ENCODE results near the gene NAT16.

DNA sequence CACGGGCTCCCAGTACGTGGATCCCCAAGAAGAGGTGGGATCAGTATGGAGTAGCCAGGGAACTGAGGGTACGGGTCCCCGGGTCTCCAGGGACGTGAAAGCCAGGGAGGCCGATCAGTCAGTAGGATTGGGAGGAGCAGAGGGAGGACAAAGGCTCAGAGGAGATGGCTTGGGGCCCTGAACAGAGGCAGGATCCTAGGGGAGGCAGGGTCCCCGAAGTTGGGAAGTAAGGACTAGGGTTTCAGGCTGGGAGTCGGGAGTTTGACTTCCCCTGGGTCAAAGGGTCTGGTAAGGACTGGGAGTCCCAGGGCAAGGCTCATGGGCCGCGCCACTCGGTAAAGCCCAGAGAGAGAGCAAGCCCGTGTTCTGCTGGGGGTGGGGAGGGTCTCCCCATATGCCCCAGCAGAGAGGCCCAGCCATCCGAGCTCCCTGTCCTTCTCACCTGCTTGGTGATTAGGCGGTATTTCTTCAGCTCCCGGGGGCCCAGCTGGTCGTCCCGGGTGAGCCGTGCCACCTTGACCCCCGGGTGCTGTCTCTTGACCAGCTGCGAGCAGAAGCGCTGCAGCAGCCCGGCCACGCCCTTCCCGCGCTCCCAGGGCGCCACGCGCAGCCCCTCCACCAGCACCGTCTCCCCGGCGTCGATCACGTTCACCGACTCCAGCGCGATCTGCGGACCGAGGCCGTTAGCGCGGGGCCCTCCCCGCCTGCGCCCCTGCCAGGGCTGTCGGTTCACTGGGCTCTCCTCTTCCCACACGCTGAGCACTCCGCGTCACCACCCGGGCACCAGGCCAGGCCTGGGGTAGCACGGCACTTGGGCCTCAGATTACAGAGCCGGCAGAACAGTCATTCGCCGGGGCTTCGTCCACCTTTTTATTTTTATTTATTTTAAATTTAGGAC, 7.0 kb downstream of the NAT16 start:
- TF ChIP-seq, protein P1, sequence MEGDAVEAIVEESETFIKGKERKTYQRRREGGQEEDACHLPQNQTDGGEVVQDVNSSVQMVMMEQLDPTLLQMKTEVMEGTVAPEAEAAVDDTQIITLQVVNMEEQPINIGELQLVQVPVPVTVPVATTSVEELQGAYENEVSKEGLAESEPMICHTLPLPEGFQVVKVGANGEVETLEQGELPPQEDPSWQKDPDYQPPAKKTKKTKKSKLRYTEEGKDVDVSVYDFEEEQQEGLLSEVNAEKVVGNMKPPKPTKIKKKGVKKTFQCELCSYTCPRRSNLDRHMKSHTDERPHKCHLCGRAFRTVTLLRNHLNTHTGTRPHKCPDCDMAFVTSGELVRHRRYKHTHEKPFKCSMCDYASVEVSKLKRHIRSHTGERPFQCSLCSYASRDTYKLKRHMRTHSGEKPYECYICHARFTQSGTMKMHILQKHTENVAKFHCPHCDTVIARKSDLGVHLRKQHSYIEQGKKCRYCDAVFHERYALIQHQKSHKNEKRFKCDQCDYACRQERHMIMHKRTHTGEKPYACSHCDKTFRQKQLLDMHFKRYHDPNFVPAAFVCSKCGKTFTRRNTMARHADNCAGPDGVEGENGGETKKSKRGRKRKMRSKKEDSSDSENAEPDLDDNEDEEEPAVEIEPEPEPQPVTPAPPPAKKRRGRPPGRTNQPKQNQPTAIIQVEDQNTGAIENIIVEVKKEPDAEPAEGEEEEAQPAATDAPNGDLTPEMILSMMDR (IDR thresholded peaks at IDR 0.05) = no peak
- TF ChIP-seq EZH2 (IDR thresholded peaks at IDR 0.05; ENCODE audit: borderline replicate concordance, insufficient read depth, low read depth, low read length, poor library complexity, severe bottlenecking) = no peak

All from B cell (primary cell).